Panc1 (cell line): ENCODE data around the gene NID2. TPM values are rescaled to one million over a fixed set of nuclear protein-coding genes. Genes with fewer than 3 reads are reported as not detected.

Experiments used
- ATAC-seq: fragments of 200-7000 bp; cut with Tn5 transposase; 2 replicates; pipeline ENCODE4 v1.9.1; 2020; ENCODE audit warnings: mild to moderate bottlenecking, moderate library complexity
- BruUV-seq: library from RNA; stranded (reverse); fragments of 400-500 nt; replicated peaks from 2 replicates; lab custom pipeline; 2021; lab: Mats Ljungman, UMichigan
- CTCF ChIA-PET: fragments of 300-600 bp; sonication (Branson Sonifier 250); formaldehyde crosslinking; loops from one replicate; lab custom pipeline; 2022; ENCODE audit warnings: antibody characterized with exemption; lab: Charles Lee
- POLR2A ChIA-PET: fragments of 300-600 bp; sonication (Branson Sonifier 250); formaldehyde crosslinking; loops from one replicate; lab custom pipeline; 2022; ENCODE audit warnings: antibody characterized with exemption; lab: Charles Lee
- DNase-seq: peaks from one replicate; pipeline ENCODE4 v3.0.0-alpha.2; 2010; ENCODE audit warnings: low read depth, low spot score
- H3K27ac ChIP-seq: 2 replicates; pipeline ENCODE4 v1.5.1; 2011; ENCODE audit warnings: mild to moderate bottlenecking, low read length, inconsistent platforms
- H3K27me3 ChIP-seq: fragments of 200-500 bp; sonication (Bioruptor generic); 2 replicates; pipeline ENCODE4 v1.6.0; 2014; ENCODE audit warnings: low read length, inconsistent platforms; ENCODE audit not compliant: control insufficient read depth, insufficient read depth
- H3K36me3 ChIP-seq: fragments of 200-500 bp; sonication (Bioruptor generic); 2 replicates; pipeline ENCODE4 v1.5.1; 2014; ENCODE audit warnings: inconsistent platforms, mild to moderate bottlenecking, low read length, moderate library complexity; ENCODE audit not compliant: control insufficient read depth, insufficient read depth
- H3K4me1 ChIP-seq: 2 replicates; pipeline ENCODE4 v1.5.1; 2011; ENCODE audit warnings: inconsistent platforms, mild to moderate bottlenecking, low read length, moderate library complexity; ENCODE audit not compliant: control insufficient read depth, insufficient read depth
- H3K4me3 ChIP-seq, 2 experiments: 2 replicates each; pipeline ENCODE4 v1.5.1; 2011 to 2012; ENCODE audit warnings: low read depth in 2 of 2, low read length in 2 of 2, mild to moderate bottlenecking in 2 of 2, inconsistent platforms in 1 of 2, moderate library complexity in 1 of 2
- H3K9me3 ChIP-seq: fragments of 200-500 bp; sonication (Bioruptor generic); 2 replicates; pipeline ENCODE4 v1.5.1; 2014; ENCODE audit warnings: low read depth, mild to moderate bottlenecking, inconsistent platforms, low read length, moderate library complexity; ENCODE audit not compliant: control insufficient read depth, insufficient read depth
- POLR2AphosphoS5 ChIP-seq: IDR thresholded peaks from 2 replicates; pipeline ENCODE4 v1.6.1; 2012; ENCODE audit warnings: mild to moderate bottlenecking, low read depth, low read length, moderate library complexity
- SIN3A ChIP-seq: IDR thresholded peaks from 2 replicates; pipeline ENCODE4 v1.6.1; 2012; ENCODE audit warnings: low read depth, mild to moderate bottlenecking, low read length, moderate library complexity, borderline replicate concordance; ENCODE audit not compliant: insufficient read depth
- TCF7L2 ChIP-seq: IDR thresholded peaks from 2 replicates; pipeline ENCODE4 v1.6.1; 2011; ENCODE audit warnings: mild to moderate bottlenecking, low read depth, low read length, inconsistent platforms
- in situ Hi-C: cut with HindIII; loops from 2 replicates; pipeline ENCODE4 v1.10.0; 2016; ENCODE audit warnings: low sequenced_read_pairs, low pct_unique_long_range_greater_than_20kb
- intact Hi-C: fragments of 100-400 bp; cut with micrococcal nuclease; formaldehyde crosslinking; loops from one replicate; pipeline ENCODE4 v1.10.0; 2022; ENCODE audit not compliant: unreplicated experiment
- total RNA-seq: library from RNA; stranded (reverse); gene quantifications from one replicate; pipeline ENCODE4 v1.2.1, GENCODE V29; 2021; ENCODE audit not compliant: unreplicated experiment
- TF ChIP-seq, protein P1 (sequence below): fragments of 450-650 bp; IDR thresholded peaks from 2 replicates; pipeline ENCODE4 v1.5.1; 2017; ENCODE audit warnings: mild to moderate bottlenecking
- TF ChIP-seq, protein P2 (sequence below), 2 experiments: IDR thresholded peaks; 2 replicates each; pipeline ENCODE4 v1.6.1; 2011 to 2012; ENCODE audit warnings: low read depth in 2 of 2, control low read depth in 1 of 2, low read length in 1 of 2, mild to moderate bottlenecking in 1 of 2, moderate library complexity in 1 of 2; ENCODE audit not compliant: insufficient read depth in 1 of 2

The NID2 gene
- total RNA-seq, 1 experiment from 2014 or later = 0.36 TPM

GRCh38 chr14:52049721-52050588 lies 18.9 kb downstream of the NID2 start:
- Histone ChIP-seq H3K9me3 (no peaks in the 10 kb centered on the region), H3K4me3 (no peak overlapping the region), H3K27me3 (no peaks in the 10 kb centered on the region; the same call in 1 of the 2 replicates), H3K27ac (no peak overlapping the region), H3K4me1 (no peaks in the 10 kb centered on the region), H3K36me3 (no peaks in the 10 kb centered on the region)
- in situ Hi-C loops (no loop called here), intact Hi-C loops (no loop called here)
- ChIA-PET CTCF (no interaction called here), POLR2A (no interaction called here)
- TF ChIP-seq POLR2AphosphoS5 (no peak), SIN3A (no peak), TCF7L2 (no peak)
- TF ChIP-seq, protein P1, sequence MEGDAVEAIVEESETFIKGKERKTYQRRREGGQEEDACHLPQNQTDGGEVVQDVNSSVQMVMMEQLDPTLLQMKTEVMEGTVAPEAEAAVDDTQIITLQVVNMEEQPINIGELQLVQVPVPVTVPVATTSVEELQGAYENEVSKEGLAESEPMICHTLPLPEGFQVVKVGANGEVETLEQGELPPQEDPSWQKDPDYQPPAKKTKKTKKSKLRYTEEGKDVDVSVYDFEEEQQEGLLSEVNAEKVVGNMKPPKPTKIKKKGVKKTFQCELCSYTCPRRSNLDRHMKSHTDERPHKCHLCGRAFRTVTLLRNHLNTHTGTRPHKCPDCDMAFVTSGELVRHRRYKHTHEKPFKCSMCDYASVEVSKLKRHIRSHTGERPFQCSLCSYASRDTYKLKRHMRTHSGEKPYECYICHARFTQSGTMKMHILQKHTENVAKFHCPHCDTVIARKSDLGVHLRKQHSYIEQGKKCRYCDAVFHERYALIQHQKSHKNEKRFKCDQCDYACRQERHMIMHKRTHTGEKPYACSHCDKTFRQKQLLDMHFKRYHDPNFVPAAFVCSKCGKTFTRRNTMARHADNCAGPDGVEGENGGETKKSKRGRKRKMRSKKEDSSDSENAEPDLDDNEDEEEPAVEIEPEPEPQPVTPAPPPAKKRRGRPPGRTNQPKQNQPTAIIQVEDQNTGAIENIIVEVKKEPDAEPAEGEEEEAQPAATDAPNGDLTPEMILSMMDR = no peak
- ATAC-seq (no peak), DNase-seq (no peak)
- BruUV-seq = no TSS peak

DNA sequence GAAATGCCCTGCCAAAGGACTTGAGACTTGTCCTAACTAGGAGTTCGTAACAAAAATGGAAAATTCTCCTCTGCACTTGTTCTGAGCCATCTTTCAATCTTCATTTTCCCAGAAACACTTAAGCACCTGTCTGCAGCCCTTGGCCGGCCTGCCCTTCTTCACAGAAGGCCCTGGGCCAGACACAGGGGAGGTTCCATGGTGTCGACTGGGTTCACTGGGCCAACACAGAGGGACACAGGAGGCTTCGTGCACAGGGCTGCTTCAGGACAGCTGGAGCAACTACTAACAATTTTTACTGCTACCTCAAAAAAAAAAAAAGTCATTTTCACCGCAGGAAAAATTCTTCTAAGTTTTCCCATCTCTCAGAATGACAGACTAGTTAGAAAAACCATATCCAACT lies 19.6 kb downstream of the NID2 start:
- POLR2A ChIA-PET = no interaction called here
- Histone ChIP-seq H3K36me3 (no peaks in the 10 kb centered on the region), H3K9me3 (no peaks in the 10 kb centered on the region), H3K27ac (no peak overlapping the region), H3K4me3 (no peak overlapping the region), H3K4me1 (no peaks in the 10 kb centered on the region), H3K27me3 (no peaks in the 10 kb centered on the region)
- DNase-seq (no peak), ATAC-seq (no peak)
- in situ Hi-C loops = no loop called here
- intact Hi-C loops = no loop called here
- TF ChIP-seq, protein P2, sequence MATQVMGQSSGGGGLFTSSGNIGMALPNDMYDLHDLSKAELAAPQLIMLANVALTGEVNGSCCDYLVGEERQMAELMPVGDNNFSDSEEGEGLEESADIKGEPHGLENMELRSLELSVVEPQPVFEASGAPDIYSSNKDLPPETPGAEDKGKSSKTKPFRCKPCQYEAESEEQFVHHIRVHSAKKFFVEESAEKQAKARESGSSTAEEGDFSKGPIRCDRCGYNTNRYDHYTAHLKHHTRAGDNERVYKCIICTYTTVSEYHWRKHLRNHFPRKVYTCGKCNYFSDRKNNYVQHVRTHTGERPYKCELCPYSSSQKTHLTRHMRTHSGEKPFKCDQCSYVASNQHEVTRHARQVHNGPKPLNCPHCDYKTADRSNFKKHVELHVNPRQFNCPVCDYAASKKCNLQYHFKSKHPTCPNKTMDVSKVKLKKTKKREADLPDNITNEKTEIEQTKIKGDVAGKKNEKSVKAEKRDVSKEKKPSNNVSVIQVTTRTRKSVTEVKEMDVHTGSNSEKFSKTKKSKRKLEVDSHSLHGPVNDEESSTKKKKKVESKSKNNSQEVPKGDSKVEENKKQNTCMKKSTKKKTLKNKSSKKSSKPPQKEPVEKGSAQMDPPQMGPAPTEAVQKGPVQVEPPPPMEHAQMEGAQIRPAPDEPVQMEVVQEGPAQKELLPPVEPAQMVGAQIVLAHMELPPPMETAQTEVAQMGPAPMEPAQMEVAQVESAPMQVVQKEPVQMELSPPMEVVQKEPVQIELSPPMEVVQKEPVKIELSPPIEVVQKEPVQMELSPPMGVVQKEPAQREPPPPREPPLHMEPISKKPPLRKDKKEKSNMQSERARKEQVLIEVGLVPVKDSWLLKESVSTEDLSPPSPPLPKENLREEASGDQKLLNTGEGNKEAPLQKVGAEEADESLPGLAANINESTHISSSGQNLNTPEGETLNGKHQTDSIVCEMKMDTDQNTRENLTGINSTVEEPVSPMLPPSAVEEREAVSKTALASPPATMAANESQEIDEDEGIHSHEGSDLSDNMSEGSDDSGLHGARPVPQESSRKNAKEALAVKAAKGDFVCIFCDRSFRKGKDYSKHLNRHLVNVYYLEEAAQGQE (IDR thresholded peaks at IDR 0.05; ENCODE audit: insufficient read depth in 1 of 2, low read depth in 2 of 2, low read length in 1 of 2) = no peak
- TF ChIP-seq SIN3A = no peak
- TF ChIP-seq TCF7L2 = no peak
- no peak for TF ChIP-seq POLR2AphosphoS5
- TF ChIP-seq, protein P1 = no peak
- CTCF ChIA-PET = no interaction called here
- BruUV-seq = no TSS peak
